H1 (cell line): ENCODE data around the gene RCAN2. TPM values are rescaled to one million over a fixed set of nuclear protein-coding genes. Genes with fewer than 3 reads are reported as not detected.

Experiments
- EZH2 ChIP-seq: fragments of 200-600 bp; sonication (generic); IDR thresholded peaks from 2 replicates; pipeline ENCODE4 v1.7.1; 2012; ENCODE audit warnings: low read depth, mild to moderate bottlenecking, moderate library complexity, low read length, inconsistent platforms; ENCODE audit not compliant: severe bottlenecking
- GABPA ChIP-seq: IDR thresholded peaks from 2 replicates; pipeline ENCODE4 v1.6.1; 2011; ENCODE audit warnings: mild to moderate bottlenecking, low read length, moderate library complexity, borderline replicate concordance; ENCODE audit not compliant: insufficient read depth
- HDAC2 ChIP-seq, 2 experiments: fragments of 300-600 bp in 1 of 2; sonication (generic) in 1 of 2; IDR thresholded peaks; 2 replicates each; pipeline ENCODE4 v1.6.1; 2011 to 2012; ENCODE audit warnings: low read depth in 2 of 2, low read length in 2 of 2, mild to moderate bottlenecking in 2 of 2, moderate library complexity in 2 of 2, borderline replicate concordance in 1 of 2, inconsistent platforms in 1 of 2
- JUND ChIP-seq: IDR thresholded peaks from 2 replicates; pipeline ENCODE4 v1.6.1; 2011; ENCODE audit warnings: mild to moderate bottlenecking, improper control_type of control experiment, low read length
- RBBP5 ChIP-seq: IDR thresholded peaks from 2 replicates; pipeline ENCODE4 v1.7.1; 2012; ENCODE audit warnings: low read depth, mild to moderate bottlenecking, inconsistent platforms, low read length, moderate library complexity, borderline replicate concordance
- RFX5 ChIP-seq: IDR thresholded peaks from 2 replicates; pipeline ENCODE4 v1.6.1; 2011; ENCODE audit warnings: low read depth, low read length, improper control_type of control experiment, borderline replicate concordance
- SIN3A ChIP-seq, 2 experiments: IDR thresholded peaks in 1 of 2; conservative IDR thresholded peaks in 1 of 2; 2 replicates each; pipeline ENCODE4 v1.6.1; 2011 to 2012; ENCODE audit warnings: low read length in 2 of 2, improper control_type of control experiment in 1 of 2, low read depth in 1 of 2, mild to moderate bottlenecking in 1 of 2
- SRF ChIP-seq: IDR thresholded peaks from 2 replicates; pipeline ENCODE4 v1.6.1; 2011; ENCODE audit warnings: mild to moderate bottlenecking, low read depth, low read length, moderate library complexity
- polyA plus RNA-seq, 7 experiments: library from polyadenylated mRNA; depleted of rRNA in 3 of 7; stranded (reverse) in 5 of 7; unstranded in 2 of 7; fragments of >200 nt in 5 of 7; fragments of 200-250 nt in 2 of 7; gene quantifications; 1 replicate in 5 of 7; 2 replicates in 1 of 7; 4 replicates in 1 of 7; pipeline versions ENCODE4 v1.2.1 to v1.2.3, GENCODE V29; 2011 to 2013; ENCODE audit warnings: missing spikeins in 2 of 7, mixed read lengths in 2 of 7
- total RNA-seq: library from RNA; stranded (reverse); fragmentation: NEBNext Ultra II Directional; extraction: Animal tissue kit (Norgen Biotek cat#: 25700); gene quantifications from 2 replicates; pipeline ENCODE4 v1.2.1, GENCODE V29; 2021

The RCAN2 gene
- total and polyA plus RNA-seq, 2 of the 8 experiments (the other 6 are each of a cell fraction or from before 2014, with no cell fraction given): 5.0 to 8.5 TPM

DNA sequence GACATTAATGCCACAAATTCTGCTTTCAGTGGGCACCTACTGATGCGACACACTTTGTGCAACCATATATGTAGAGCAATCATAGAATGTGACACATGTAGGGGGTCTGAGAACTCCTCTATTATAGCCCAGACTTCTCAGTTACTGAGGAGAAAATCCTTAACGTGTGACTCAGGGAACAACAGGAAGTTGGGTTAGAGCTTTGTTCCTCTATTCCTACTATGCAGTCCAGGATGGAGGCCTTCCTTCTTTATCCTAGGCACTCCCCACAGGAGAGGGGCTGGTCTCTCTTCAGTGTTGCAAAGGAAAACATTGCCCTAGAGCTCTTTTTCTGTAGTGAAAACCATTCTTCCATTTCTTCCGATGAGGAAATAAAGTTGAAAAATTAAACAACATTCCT is 39.6 kb upstream of the RCAN2 start (continued):
- no peak for TF ChIP-seq EZH2
- no peak for TF ChIP-seq HDAC2 (IDR thresholded peaks at IDR 0.05; ENCODE audit: borderline replicate concordance in 1 of 2, low read depth in 2 of 2, low read length in 2 of 2)
- no peak for TF ChIP-seq JUND
- TF ChIP-seq RFX5: no peak
- TF ChIP-seq RBBP5: no peak
- no peak for TF ChIP-seq SRF
- TF ChIP-seq SIN3A (conservative IDR thresholded peaks at IDR 0.05 in 1 of 2, IDR thresholded peaks at IDR 0.05 in 1 of 2; ENCODE audit: low read depth in 1 of 2, low read length in 2 of 2): no peak
- TF ChIP-seq GABPA: no peak
- TF ChIP-seq, all 59 proteins: peak for 0
